HG03558 (cell line): Measurements from ENCODE around the gene UGP2.

Experiments
- ATAC-seq: cut with Tn5 transposase; IDR thresholded peaks from one replicate; pipeline ENCODE4 v1.9.1; 2021; ENCODE audit warnings: moderate number of reproducible peaks; ENCODE audit not compliant: unreplicated experiment; ENCODE audit errors: extremely low read depth

Gene UGP2

GRCh38 chr2:63861220-63861822 is 19.6 kb downstream of the UGP2 start:
- no peak for ATAC-seq

- no peak for ATAC-seq
These were observed 21.1 kb downstream of the UGP2 start for GRCh38 chr2:63862806-63863205.

- ATAC-seq, result no peak
These were observed 22.0 kb downstream of the UGP2 start for GRCh38 chr2:63863707-63864106.

GRCh38 chr2:63865159-63865799 is 23.6 kb downstream of the UGP2 start:
- ATAC-seq, result no peak

DNA sequence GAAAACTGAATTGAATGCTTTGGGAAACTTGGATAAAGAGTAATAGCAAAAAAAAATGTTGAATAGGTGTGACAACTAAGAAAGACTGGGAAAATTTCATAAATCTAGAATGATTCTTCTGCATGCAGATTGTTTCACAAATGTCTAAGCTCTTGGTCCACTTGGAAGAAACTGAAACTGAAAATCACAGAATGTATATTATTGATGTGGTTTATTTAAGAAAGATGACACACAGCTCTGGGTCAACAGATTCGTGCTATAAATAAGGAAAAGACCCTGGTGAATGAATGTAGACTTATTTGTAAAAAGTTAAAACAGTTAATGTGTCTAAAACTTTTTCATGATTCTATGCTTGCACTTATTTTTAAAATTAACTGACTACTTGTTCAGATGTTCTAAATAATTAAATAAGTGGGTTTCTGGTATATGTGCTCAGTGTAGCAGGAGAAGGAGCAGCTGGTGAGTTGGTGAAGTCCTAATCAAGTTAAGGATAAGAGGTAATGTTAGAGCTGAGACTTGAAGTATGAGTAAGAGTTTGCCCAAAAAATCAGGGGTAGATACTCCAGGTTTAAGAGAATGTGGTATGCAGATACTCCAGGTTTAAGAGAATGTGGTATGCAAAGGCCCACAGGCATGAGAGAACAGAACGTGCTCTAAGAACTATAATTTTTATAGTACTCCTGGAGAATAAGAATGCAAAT is 24.5 kb downstream of the UGP2 start:
- no peak for ATAC-seq

DNA sequence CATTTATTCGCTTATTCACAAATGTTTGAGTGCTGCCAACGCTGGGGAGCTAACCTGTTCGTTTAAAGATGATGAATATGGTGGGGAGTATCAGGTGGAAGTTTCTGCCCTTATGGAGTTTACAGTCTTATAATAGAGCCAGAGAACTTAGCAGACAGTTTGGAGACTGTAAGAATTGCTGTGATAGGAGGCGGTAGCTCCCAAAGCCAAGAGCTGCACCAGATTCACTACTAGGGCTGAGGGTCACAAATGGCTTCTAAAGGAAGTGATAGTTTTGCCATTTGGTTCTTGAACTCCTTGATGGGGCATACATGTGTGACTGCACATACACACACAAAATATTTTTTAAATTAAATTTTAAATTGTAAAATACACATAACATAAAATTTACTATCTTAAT is 29.0 kb downstream of the UGP2 start:
- no peak for ATAC-seq

GRCh38 chr2:63871864-63872263 is 30.2 kb downstream of the UGP2 start:
- ATAC-seq, result no peak

GRCh38 chr2:63872571-63873328 is 31.1 kb downstream of the UGP2 start:
- no peak for ATAC-seq

GRCh38 chr2:63874204-63875130 is 32.8 kb downstream of the UGP2 start:
- ATAC-seq, result no peak

DNA sequence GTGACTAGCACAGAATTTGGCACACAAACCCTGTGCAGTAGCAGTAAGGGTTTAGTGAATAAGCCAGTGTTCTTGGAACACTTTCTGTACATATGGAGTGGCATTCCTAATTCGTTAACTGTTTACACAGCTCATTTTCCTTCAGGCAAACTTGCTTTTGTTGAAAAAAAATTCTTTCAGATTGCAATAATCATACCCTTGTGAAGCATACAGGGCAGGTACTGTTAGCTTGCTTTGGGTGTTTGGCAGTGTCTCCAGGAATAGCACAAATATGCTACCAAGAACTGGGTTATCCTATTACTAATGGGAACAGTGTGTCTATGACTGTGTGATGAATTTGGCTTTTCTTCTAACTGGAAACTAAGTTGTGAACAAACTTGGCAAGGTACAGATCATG is 33.4 kb downstream of the UGP2 start:
- no peak for ATAC-seq

DNA sequence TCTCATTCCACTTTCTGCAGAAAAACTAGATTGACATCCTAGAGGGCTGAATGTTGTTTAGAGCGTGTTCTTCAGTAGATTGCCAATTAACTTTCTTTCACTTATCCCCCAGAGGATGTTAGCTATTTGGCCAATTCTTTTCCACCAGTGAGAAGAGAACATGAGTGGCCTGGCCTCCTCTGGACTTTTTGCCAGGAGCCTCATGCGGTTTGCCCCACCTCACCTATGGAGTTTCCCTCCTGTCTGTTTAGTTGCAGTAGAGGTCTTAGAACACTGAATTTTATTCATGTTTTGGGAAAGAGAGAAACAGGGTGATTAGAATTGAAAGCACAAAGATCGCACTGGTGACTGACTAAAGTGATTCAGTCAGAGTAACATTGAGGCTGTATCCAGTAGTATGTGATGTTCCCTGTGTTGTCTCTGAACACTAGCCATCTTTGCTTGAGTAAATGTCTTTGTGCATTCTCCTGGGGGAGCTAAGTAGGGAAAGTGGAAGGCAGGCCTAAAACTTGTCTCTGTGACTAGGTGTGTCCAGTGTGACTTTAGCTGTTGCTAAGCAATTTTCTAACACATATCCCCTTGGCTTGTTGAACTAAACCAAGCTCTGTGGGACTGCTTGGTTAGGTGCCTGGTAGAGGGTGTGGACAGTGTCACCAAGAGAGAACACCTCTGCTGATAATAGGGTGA is 34.0 kb downstream of the UGP2 start:
- no peak for ATAC-seq

- no peak for ATAC-seq
These were observed 34.6 kb downstream of the UGP2 start for GRCh38 chr2:63876311-63876710.

- ATAC-seq, result no peak
These were observed 36.8 kb downstream of the UGP2 start for GRCh38 chr2:63878486-63878885.

GRCh38 chr2:63879876-63880433 is 38.3 kb downstream of the UGP2 start:
- no peak for ATAC-seq

- no peak for ATAC-seq
These were observed 38.9 kb downstream of the UGP2 start for GRCh38 chr2:63880625-63881024.

- no peak for ATAC-seq
These were observed 39.5 kb downstream of the UGP2 start for GRCh38 chr2:63881205-63881604.

DNA sequence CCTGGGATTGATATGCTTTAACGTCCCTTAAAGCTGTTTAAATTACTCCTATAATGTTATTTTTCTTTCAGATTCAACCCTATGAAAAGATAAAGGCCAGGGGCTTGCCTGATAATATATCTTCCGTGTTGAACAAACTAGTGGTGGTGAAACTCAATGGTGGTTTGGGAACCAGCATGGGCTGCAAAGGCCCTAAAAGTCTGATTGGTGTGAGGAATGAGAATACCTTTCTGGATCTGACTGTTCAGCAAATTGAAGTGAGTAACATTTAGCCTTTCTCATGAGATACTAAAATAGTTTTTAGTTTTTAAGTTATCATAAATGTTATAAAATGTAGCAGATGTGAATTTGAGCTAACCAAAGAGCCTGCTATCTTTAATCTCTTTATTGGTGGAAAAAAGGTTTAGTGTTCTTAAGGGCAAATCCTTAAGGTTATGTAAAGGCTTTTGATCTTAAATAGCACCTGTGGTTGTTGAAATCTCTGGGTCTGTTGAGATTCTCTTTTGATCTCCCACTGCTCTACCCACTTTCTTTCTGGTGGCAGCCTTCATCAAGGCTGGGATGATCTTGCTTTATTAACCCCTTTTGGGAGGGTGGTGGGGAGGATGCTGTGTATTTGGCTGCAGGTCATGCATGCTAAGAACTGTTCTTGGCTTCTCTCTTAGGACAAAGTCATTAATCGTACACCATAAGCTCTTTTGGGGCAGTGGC is 40.9 kb downstream of the UGP2 start:
- ATAC-seq, result no peak

- no peak for ATAC-seq
These were observed 44.7 kb downstream of the UGP2 start for GRCh38 chr2:63886445-63886844.
